Endothelial cell of umbilical vein (primary cell): ENCODE measurements around the gene PRMT7. TPM values are rescaled to one million over a fixed set of nuclear protein-coding genes. Genes with fewer than 3 reads are reported as not detected.

Experiments
- BruUV-seq: library from RNA; stranded (reverse); fragments of 400-500 nt; replicated peaks from 2 replicates; lab custom pipeline; 2021; lab: Mats Ljungman, UMichigan
- CTCF ChIA-PET: fragments of 300-600, 350-600 bp; sonication (Branson Sonifier 250); formaldehyde crosslinking; loops from one replicate; lab custom pipeline; 2021; ENCODE audit warnings: antibody characterized with exemption, inconsistent platforms; lab: Charles Lee
- POLR2A ChIA-PET: fragments of 300-600, 350-600 bp; sonication (Branson Sonifier 250); formaldehyde crosslinking; loops from one replicate; lab custom pipeline; 2021; ENCODE audit warnings: antibody characterized with exemption, inconsistent platforms; lab: Charles Lee
- DNase-seq: peaks from one replicate; pipeline ENCODE4 v3.0.0-alpha.2; 2011; ENCODE audit warnings: low read depth, low spot score
- FAIRE-seq: peaks from 2 replicates; lab custom pipeline; 2011; peaks lifted over from hg19 to GRCh38; lab: Jason Lieb, UNC
- H2AFZ ChIP-seq: 2 replicates; pipeline ENCODE4 v1.6.0; 2012; ENCODE audit warnings: low read depth, low read length, control low read depth, inconsistent platforms
- H3K27ac ChIP-seq: 2 replicates; pipeline ENCODE4 v1.5.1; 2011; ENCODE audit warnings: low read depth, mild to moderate bottlenecking, control low read depth, low read length, moderate library complexity; ENCODE audit not compliant: insufficient read depth
- H3K27me3 ChIP-seq, 2 experiments: 2 replicates each; pipeline versions ENCODE4 v1.6.0 to v1.6.1; 2011; ENCODE audit warnings: low read length in 2 of 2, mixed read lengths in 1 of 2; ENCODE audit not compliant: control insufficient read depth in 2 of 2, insufficient read depth in 2 of 2
- H3K36me3 ChIP-seq, 2 experiments: 2 replicates in 1 of 2; 3 replicates in 1 of 2; pipeline ENCODE4 v1.5.1; 2011; ENCODE audit warnings: low read length in 2 of 2, mild to moderate bottlenecking in 1 of 2, moderate library complexity in 1 of 2; ENCODE audit not compliant: control insufficient read depth in 2 of 2, insufficient read depth in 2 of 2; ENCODE audit errors: extremely low read depth in 1 of 2
- H3K4me1 ChIP-seq: 3 replicates; pipeline ENCODE4 v1.5.1; 2011; ENCODE audit warnings: mild to moderate bottlenecking, low read length; ENCODE audit not compliant: control insufficient read depth, insufficient read depth; ENCODE audit errors: extremely low read depth
- H3K4me2 ChIP-seq: 2 replicates; pipeline ENCODE4 v1.6.1; 2011; ENCODE audit warnings: low read length, control low read depth, mixed read lengths; ENCODE audit not compliant: insufficient read depth
- H3K4me3 ChIP-seq, 3 experiments: fragments of 200-600 bp in 1 of 3; sonication (generic), shearing (Covaris generic) in 1 of 3; replicated peaks in 1 of 3; 2 replicates each; pipeline ENCODE4 v1.5.1; 2011 to 2016; ENCODE audit warnings: control low read depth in 3 of 3, low read length in 3 of 3, mild to moderate bottlenecking in 2 of 3, inconsistent platforms in 1 of 3, low read depth in 1 of 3, moderate library complexity in 1 of 3; ENCODE audit not compliant: insufficient read depth in 1 of 3
- H3K79me2 ChIP-seq: 2 replicates; pipeline ENCODE4 v1.6.0; 2012; ENCODE audit warnings: low read length, inconsistent platforms; ENCODE audit not compliant: control insufficient read depth, insufficient read depth
- H3K9ac ChIP-seq: replicated peaks from 2 replicates; pipeline ENCODE3; 2011; ENCODE audit warnings: low read length, control low read depth; ENCODE audit not compliant: insufficient read depth; ENCODE audit errors: extremely low read depth
- H3K9me1 ChIP-seq: replicated peaks from 3 replicates; pipeline ENCODE4 v1.6.0; 2011; ENCODE audit warnings: mild to moderate bottlenecking, low read length; ENCODE audit not compliant: control insufficient read depth, insufficient read depth; ENCODE audit errors: extremely low read depth
- H3K9me3 ChIP-seq: replicated peaks from 2 replicates; pipeline ENCODE4 v1.5.1; 2012; ENCODE audit warnings: low read length, inconsistent platforms; ENCODE audit not compliant: control insufficient read depth, insufficient read depth
- H4K20me1 ChIP-seq: replicated peaks from 2 replicates; pipeline ENCODE3; 2011; ENCODE audit warnings: mild to moderate bottlenecking, low read length; ENCODE audit not compliant: control insufficient read depth, insufficient read depth; ENCODE audit errors: extremely low read depth
- CTCF ChIP-seq, 2 donors: IDR thresholded peaks; 1 replicate in 1 of 2; 2 replicates in 1 of 2; pipeline ENCODE4 v1.5.1; 2011; ENCODE audit warnings: low read length in 2 of 2, mild to moderate bottlenecking in 2 of 2, moderate library complexity in 2 of 2, control low read depth in 1 of 2, inconsistent platforms in 1 of 2, low read depth in 1 of 2; ENCODE audit not compliant: insufficient read depth in 1 of 2; ENCODE audit errors: extremely low read depth in 1 of 2
- EZH2 ChIP-seq: IDR thresholded peaks from 2 replicates; pipeline ENCODE4 v1.6.1; 2012; ENCODE audit warnings: borderline replicate concordance, low read depth, mild to moderate bottlenecking, moderate library complexity, low read length, inconsistent platforms; ENCODE audit not compliant: severe bottlenecking
- FOS ChIP-seq: IDR thresholded peaks from 2 replicates; pipeline ENCODE4 v1.6.1; 2011; ENCODE audit warnings: mild to moderate bottlenecking, low read length, moderate library complexity, borderline replicate concordance; ENCODE audit not compliant: insufficient read depth
- GATA2 ChIP-seq: IDR thresholded peaks from 2 replicates; pipeline ENCODE4 v1.7.0; 2011; ENCODE audit warnings: low read depth, mild to moderate bottlenecking, moderate library complexity, mixed read lengths, low read length; ENCODE audit not compliant: insufficient read length, insufficient read depth
- JUN ChIP-seq: IDR thresholded peaks from 2 replicates; pipeline ENCODE4 v1.6.1; 2011; ENCODE audit warnings: borderline replicate concordance, low read depth; ENCODE audit not compliant: insufficient read length, insufficient read depth
- MYC ChIP-seq: IDR thresholded peaks from one replicate; pipeline ENCODE4 v1.6.1; 2011; ENCODE audit warnings: mild to moderate bottlenecking, low read depth, low read length
- dilution Hi-C: fragments of 300-500 bp; cut with MboI; formaldehyde crosslinking; loops from one replicate; pipeline ENCODE4 v1.15.0; 2019; ENCODE audit warnings: low sequenced_read_pairs; ENCODE audit not compliant: extremely low pct_ligation_motif_present
- intact Hi-C: fragments of 100-400 bp; cut with micrococcal nuclease; formaldehyde crosslinking; loops from one replicate; pipeline ENCODE4 v1.10.0; 2022
- polyA plus RNA-seq, 4 experiments: library from polyadenylated mRNA; depleted of rRNA in 3 of 4; stranded (reverse) in 3 of 4; unstranded in 1 of 4; fragments of >200 nt; gene quantifications; 2 replicates each; pipeline versions ENCODE4 v1.2.1 to v1.2.3, GENCODE V29; 2011 to 2012; ENCODE audit warnings: missing spikeins in 1 of 4
- total RNA-seq: library from RNA; stranded (reverse); gene quantifications from 2 replicates; pipeline ENCODE4 v1.2.3, GENCODE V29; 2021

PRMT7 gene
- total and polyA plus RNA-seq, 2 donors (not counting 3 experiments of a cell fraction or from before 2014, with no cell fraction given), result 43.4 to 57.9 TPM

GRCh38 chr16:68378436-68379415 is 67.9 kb downstream of the PRMT7 start:
- ChIA-PET POLR2A (no interaction called here), CTCF (interaction anchor here (0.6 to 1.2 kb wide), 4 partner anchors 13 to 135 kb away, joined by 3 to 4 read pairs (median 3); no protein-coding TSS in a partner anchor)
- no peaks in the 10 kb centered on the region for H3K9me1 ChIP-seq
- intact Hi-C loops (no loop called here), dilution Hi-C loops (no loop called here)
- H3K79me2 ChIP-seq, result no peaks in the 10 kb centered on the region
- DNase-seq, result no peak
- no TSS peak for BruUV-seq
- H3K27me3 ChIP-seq, result no peaks in the 10 kb centered on the region
- H3K4me1 ChIP-seq, result no peaks in the 10 kb centered on the region
- no peak overlapping the region for H2AFZ ChIP-seq
- no peaks in the 10 kb centered on the region for H3K36me3 ChIP-seq
- no peak for FAIRE-seq
- H4K20me1 ChIP-seq, result no peaks in the 10 kb centered on the region
- H3K27ac ChIP-seq, result no peak overlapping the region
- H3K9me3 ChIP-seq, result no peaks in the 10 kb centered on the region
- TF ChIP-seq CTCF (IDR thresholded peaks at IDR 0.05; ENCODE audit: extremely low read depth in 1 of 2, insufficient read depth in 1 of 2, low read depth in 1 of 2, low read length in 2 of 2) (no peak), MYC (no peak), EZH2 (no peak), FOS (no peak), JUN (no peak), GATA2 (no peak)
- no peak overlapping the region for H3K4me2 ChIP-seq
- H3K4me3 ChIP-seq, result no peak overlapping the region
- H3K9ac ChIP-seq, result no peak overlapping the region
